Measurements from ENCODE around the gene CCDC27.

Gene CCDC27

GRCh38 chr1:3787349-3787715, 35.1 kb downstream of the CCDC27 start:
- peaks cover 43% of the 10 kb centered on the region for H3K36me3 ChIP-seq (replicated peaks)
- DNase-seq: no peak

GRCh38 chr1:3787745-3788605, 35.7 kb downstream of the CCDC27 start:
- Histone ChIP-seq H3K27ac (no peak overlapping the region), H3K27me3 (replicated peaks) (no peaks in the 10 kb centered on the region), H3K36me3 (replicated peaks) (peaks cover 39% of the 10 kb centered on the region), H3K4me3 (ENCODE audit: low read depth, low read length) (no peak overlapping the region)
- no peak for DNase-seq
- in situ Hi-C loops (cut with HindIII; ENCODE audit: low pct_ligation_motif_present, low sequenced_read_pairs): no loop called here
- TF ChIP-seq CTCF (IDR thresholded peaks at IDR 0.05; ENCODE audit: low read depth, low read length, missing control alignments): no peak

More at GRCh38 chr1:3787349-3787715, 35.1 kb downstream of the CCDC27 start:
- no peak overlapping the region for H3K27ac ChIP-seq
- in situ Hi-C loops (cut with HindIII; ENCODE audit: low pct_ligation_motif_present, low sequenced_read_pairs): no loop called here
- TF ChIP-seq CTCF (IDR thresholded peaks at IDR 0.05; ENCODE audit: low read depth, low read length, missing control alignments): no peak
- no peaks in the 10 kb centered on the region for H3K27me3 ChIP-seq (replicated peaks)
- no peak overlapping the region for H3K4me3 ChIP-seq (ENCODE audit: low read depth, low read length)

- TF ChIP-seq CTCF (IDR thresholded peaks at IDR 0.05; ENCODE audit: low read depth, low read length, missing control alignments): no peak
- no peak overlapping the region for H3K27ac ChIP-seq
- no peak overlapping the region for H3K4me3 ChIP-seq (ENCODE audit: low read depth, low read length)
- H3K27me3 ChIP-seq (replicated peaks): no peaks in the 10 kb centered on the region
- in situ Hi-C loops (cut with HindIII; ENCODE audit: low pct_ligation_motif_present, low sequenced_read_pairs): no loop called here
- H3K36me3 ChIP-seq (replicated peaks): peaks cover 37% of the 10 kb centered on the region
- DNase-seq: no peak
Measured at GRCh38 chr1:3788756-3789420, 36.6 kb downstream of the CCDC27 start.

- Histone ChIP-seq H3K4me3 (ENCODE audit: low read depth, low read length) (no peak overlapping the region), H3K27me3 (replicated peaks) (no peaks in the 10 kb centered on the region), H3K36me3 (replicated peaks) (peaks cover 31% of the 10 kb centered on the region), H3K27ac (no peak overlapping the region)
- in situ Hi-C loops (cut with HindIII; ENCODE audit: low pct_ligation_motif_present, low sequenced_read_pairs): no loop called here
- DNase-seq: no peak
- TF ChIP-seq CTCF (IDR thresholded peaks at IDR 0.05; ENCODE audit: low read depth, low read length, missing control alignments): no peak
Measured at GRCh38 chr1:3789421-3790300, 37.4 kb downstream of the CCDC27 start.

GRCh38 chr1:3790500-3790923, 38.3 kb downstream of the CCDC27 start:
- no peak for TF ChIP-seq CTCF (IDR thresholded peaks at IDR 0.05; ENCODE audit: low read depth, low read length, missing control alignments)
- no peak for DNase-seq
- Histone ChIP-seq H3K36me3 (replicated peaks) (peaks cover 22% of the 10 kb centered on the region), H3K27me3 (replicated peaks) (no peaks in the 10 kb centered on the region), H3K4me3 (ENCODE audit: low read depth, low read length) (no peak overlapping the region), H3K27ac (no peak overlapping the region)
- in situ Hi-C loops (cut with HindIII; ENCODE audit: low pct_ligation_motif_present, low sequenced_read_pairs): no loop called here

Data from brain microvascular endothelial cell (primary cell).